GM23338 (cell line): ENCODE results near the gene IFITM10. TPM values are rescaled to one million over a fixed set of nuclear protein-coding genes. Genes with fewer than 3 reads are reported as not detected.

ENCODE experiments used
- ATAC-seq: fragments of 200-7000 bp; cut with Tn5 transposase; 3 replicates; pipeline ENCODE4 v1.9.1; 2020
- DNase-seq: peaks from one replicate; pipeline ENCODE4 v3.0.0-alpha.2; 2015; ENCODE audit warnings: low spot score
- H2AFZ ChIP-seq: fragments of 200-600 bp; sonication (generic); 2 replicates; pipeline ENCODE4 v1.8.0; 2016; ENCODE audit warnings: antibody characterized with exemption, mild to moderate bottlenecking, moderate library complexity
- H3F3A ChIP-seq: fragments of 200-600 bp; sonication (generic); replicated peaks from 2 replicates; pipeline ENCODE4 v1.8.0; 2017; ENCODE audit warnings: antibody characterized with exemption, mixed run types, low read depth
- H3K27ac ChIP-seq: fragments of 200-600 bp; sonication (generic); 2 replicates; pipeline ENCODE4 v1.6.1; 2016; ENCODE audit warnings: low read depth
- H3K27me3 ChIP-seq: fragments of 200-600 bp; sonication (generic); 2 replicates; pipeline ENCODE4 v1.8.0; 2016; ENCODE audit warnings: mild to moderate bottlenecking, mixed run types, moderate library complexity; ENCODE audit not compliant: insufficient read depth
- H3K36me3 ChIP-seq: fragments of 200-600 bp; sonication (generic); 2 replicates; pipeline ENCODE4 v1.8.0; 2016; ENCODE audit warnings: mild to moderate bottlenecking; ENCODE audit not compliant: insufficient read depth
- H3K4me1 ChIP-seq: fragments of 200-600 bp; sonication (generic); 2 replicates; pipeline ENCODE4 v1.8.0; 2016; ENCODE audit warnings: mild to moderate bottlenecking, moderate library complexity; ENCODE audit not compliant: insufficient read depth
- H3K4me2 ChIP-seq: fragments of 200-600 bp; sonication (generic); 2 replicates; pipeline ENCODE4 v1.7.1; 2017; ENCODE audit warnings: mixed run types
- H3K4me3 ChIP-seq: fragments of 200-600 bp; sonication (generic); 2 replicates; pipeline ENCODE4 v1.6.1; 2016; ENCODE audit warnings: mixed run types
- H3K79me2 ChIP-seq: fragments of 200-600 bp; sonication (generic); replicated peaks from 2 replicates; pipeline ENCODE4 v1.8.0; 2017; ENCODE audit warnings: mild to moderate bottlenecking; ENCODE audit not compliant: insufficient read depth
- H3K9me2 ChIP-seq: fragments of 200-600 bp; sonication (generic); 2 replicates; pipeline ENCODE4 v1.8.0; 2017; ENCODE audit not compliant: insufficient read depth
- H4K20me1 ChIP-seq: fragments of 200-600 bp; sonication (generic); replicated peaks from 2 replicates; pipeline ENCODE4 v1.8.0; 2017; ENCODE audit warnings: mild to moderate bottlenecking; ENCODE audit not compliant: insufficient read depth
- H3K27ac Mint-ChIP-seq: 2 replicates; pipeline ENCODE4 v1.8.0; 2020; ENCODE audit warnings: inconsistent platforms, mild to moderate bottlenecking, moderate library complexity, mixed read lengths
- H3K27me3 Mint-ChIP-seq: 3 replicates; pipeline ENCODE4 v1.8.0; 2022; ENCODE audit warnings: low read depth, mild to moderate bottlenecking, moderate library complexity, mixed read lengths, inconsistent platforms; ENCODE audit not compliant: insufficient read depth, poor library complexity
- H3K36me3 Mint-ChIP-seq: 3 replicates; pipeline ENCODE4 v1.8.0; 2021; ENCODE audit warnings: low read depth, mild to moderate bottlenecking, inconsistent platforms, moderate library complexity, mixed read lengths
- H3K4me1 Mint-ChIP-seq: 3 replicates; pipeline ENCODE4 v1.8.0; 2020; ENCODE audit warnings: mild to moderate bottlenecking, inconsistent platforms, mixed read lengths
- H3K4me3 Mint-ChIP-seq: 3 replicates; pipeline ENCODE4 v1.8.0; 2021; ENCODE audit warnings: moderate library complexity, mild to moderate bottlenecking, inconsistent platforms, mixed read lengths
- H3K9me3 Mint-ChIP-seq: 3 replicates; pipeline ENCODE4 v1.8.0; 2020; ENCODE audit warnings: moderate library complexity, mild to moderate bottlenecking, inconsistent platforms, mixed read lengths
- CREB1 ChIP-seq: fragments of 250-450 bp; sonication (Bioruptor Pico); IDR thresholded peaks from 2 replicates; pipeline ENCODE4 v1.5.0; 2020; ENCODE audit warnings: low read depth, mild to moderate bottlenecking, moderate library complexity
- CTCF ChIP-seq, 2 experiments: fragments of 200-600 bp in 1 of 2; sonication (generic) in 1 of 2; conservative IDR thresholded peaks; 2 replicates each; pipeline versions ENCODE4 v1.5.1 to v1.6.1; 2016 to 2017; ENCODE audit warnings: antibody characterized with exemption in 2 of 2, low read depth in 2 of 2, mild to moderate bottlenecking in 2 of 2, moderate library complexity in 1 of 2
- EZH2 ChIP-seq: fragments of 200-600 bp; sonication (generic); IDR thresholded peaks from one replicate; pipeline ENCODE4 v1.8.0; 2017; ENCODE audit warnings: antibody characterized with exemption, mild to moderate bottlenecking, low read depth; ENCODE audit not compliant: unreplicated experiment
- EZH2phosphoT487 ChIP-seq: fragments of 200-600 bp; sonication (generic); IDR thresholded peaks from one replicate; pipeline ENCODE4 v1.8.1; 2018; ENCODE audit warnings: antibody characterized with exemption; ENCODE audit not compliant: unreplicated experiment
- JUNB ChIP-seq: IDR thresholded peaks from one replicate; pipeline ENCODE4 v1.6.1; 2016; ENCODE audit warnings: antibody characterized with exemption; ENCODE audit not compliant: unreplicated experiment
- NANOG ChIP-seq: IDR thresholded peaks from 2 replicates; pipeline ENCODE4 v1.6.1; 2016; ENCODE audit warnings: antibody characterized with exemption, borderline replicate concordance
- POLR2AphosphoS5 ChIP-seq: IDR thresholded peaks from 2 replicates; pipeline ENCODE4 v1.6.1; 2016; ENCODE audit warnings: antibody characterized with exemption, low read depth
- STAT1 ChIP-seq: IDR thresholded peaks from one replicate; pipeline ENCODE4 v1.6.1; 2016; ENCODE audit warnings: antibody characterized with exemption; ENCODE audit not compliant: unreplicated experiment
- ZNF114 ChIP-seq: fragments of 250-450 bp; sonication (Bioruptor Pico); IDR thresholded peaks from 2 replicates; pipeline ENCODE4 v1.5.0; 2020; ENCODE audit warnings: mild to moderate bottlenecking, moderate library complexity
- ZNF331 ChIP-seq: fragments of 250-450 bp; sonication (Bioruptor Pico); IDR thresholded peaks from 2 replicates; pipeline ENCODE4 v1.5.0; 2020; ENCODE audit warnings: low read depth, mild to moderate bottlenecking, moderate library complexity
- polyA plus RNA-seq: library from polyadenylated mRNA; unstranded; fragments of >200 nt; fragmentation: Nextera tagmentation; extraction: Ambion mirVana; gene quantifications from 2 replicates; pipeline ENCODE4 v1.2.1, GENCODE V29; 2016
- total RNA-seq: library from RNA; depleted of rRNA; stranded (reverse); fragments of >200 nt; shearing (Covaris generic); gene quantifications from 2 replicates; pipeline ENCODE4 v1.2.3, GENCODE V29; 2014
- TF ChIP-seq, protein P1 (sequence below): IDR thresholded peaks from one replicate; pipeline ENCODE4 v1.6.1; 2018; ENCODE audit warnings: antibody characterized with exemption; ENCODE audit not compliant: unreplicated experiment
- TF ChIP-seq, protein P2 (sequence below): IDR thresholded peaks from 2 replicates; pipeline ENCODE4 v1.6.1; 2016; ENCODE audit warnings: antibody characterized with exemption

The IFITM10 gene
- total and polyA plus RNA-seq, 2 experiments from 2014 or later: 0.06 TPM; not detected in 1

- TF ChIP-seq, protein P1, sequence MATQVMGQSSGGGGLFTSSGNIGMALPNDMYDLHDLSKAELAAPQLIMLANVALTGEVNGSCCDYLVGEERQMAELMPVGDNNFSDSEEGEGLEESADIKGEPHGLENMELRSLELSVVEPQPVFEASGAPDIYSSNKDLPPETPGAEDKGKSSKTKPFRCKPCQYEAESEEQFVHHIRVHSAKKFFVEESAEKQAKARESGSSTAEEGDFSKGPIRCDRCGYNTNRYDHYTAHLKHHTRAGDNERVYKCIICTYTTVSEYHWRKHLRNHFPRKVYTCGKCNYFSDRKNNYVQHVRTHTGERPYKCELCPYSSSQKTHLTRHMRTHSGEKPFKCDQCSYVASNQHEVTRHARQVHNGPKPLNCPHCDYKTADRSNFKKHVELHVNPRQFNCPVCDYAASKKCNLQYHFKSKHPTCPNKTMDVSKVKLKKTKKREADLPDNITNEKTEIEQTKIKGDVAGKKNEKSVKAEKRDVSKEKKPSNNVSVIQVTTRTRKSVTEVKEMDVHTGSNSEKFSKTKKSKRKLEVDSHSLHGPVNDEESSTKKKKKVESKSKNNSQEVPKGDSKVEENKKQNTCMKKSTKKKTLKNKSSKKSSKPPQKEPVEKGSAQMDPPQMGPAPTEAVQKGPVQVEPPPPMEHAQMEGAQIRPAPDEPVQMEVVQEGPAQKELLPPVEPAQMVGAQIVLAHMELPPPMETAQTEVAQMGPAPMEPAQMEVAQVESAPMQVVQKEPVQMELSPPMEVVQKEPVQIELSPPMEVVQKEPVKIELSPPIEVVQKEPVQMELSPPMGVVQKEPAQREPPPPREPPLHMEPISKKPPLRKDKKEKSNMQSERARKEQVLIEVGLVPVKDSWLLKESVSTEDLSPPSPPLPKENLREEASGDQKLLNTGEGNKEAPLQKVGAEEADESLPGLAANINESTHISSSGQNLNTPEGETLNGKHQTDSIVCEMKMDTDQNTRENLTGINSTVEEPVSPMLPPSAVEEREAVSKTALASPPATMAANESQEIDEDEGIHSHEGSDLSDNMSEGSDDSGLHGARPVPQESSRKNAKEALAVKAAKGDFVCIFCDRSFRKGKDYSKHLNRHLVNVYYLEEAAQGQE: no peak
- TF ChIP-seq CTCF (conservative IDR thresholded peaks at IDR 0.05; ENCODE audit: low read depth in 2 of 2) (no peak), POLR2AphosphoS5 (no peak), JUNB (no peak), ZNF331 (no peak), ZNF114 (CRISPR knock-in tag) (no peak)
These were observed 17.2 kb downstream of the IFITM10 start (continued) for GRCh38 chr11:1733009-1733715.

GRCh38 chr11:1732418-1733008, 17.9 kb downstream of the IFITM10 start:
- Mint-ChIP-seq H3K4me1 (no peaks in the 10 kb centered on the region; the same call in 2 of the 3 replicates), H3K27ac (no peak overlapping the region), H3K4me3 (no peak overlapping the region), H3K9me3 (peaks cover 10% of the 10 kb centered on the region), H3K36me3 (no peaks in the 10 kb centered on the region), H3K27me3 (peaks cover 15% of the 10 kb centered on the region)
- no peak for DNase-seq
- Histone ChIP-seq H3K4me1 (no peaks in the 10 kb centered on the region), H3K79me2 (no peaks in the 10 kb centered on the region), H3K9me2 (no peaks in the 10 kb centered on the region; the same call in 1 of the 2 replicates), H3K27ac (no peak overlapping the region), H3F3A (peaks cover 8% of the 10 kb centered on the region; the same call in 1 of the 2 replicates), H4K20me1 (no peaks in the 10 kb centered on the region), H3K4me3 (no peak overlapping the region), H2AFZ (no peak overlapping the region), H3K36me3 (no peaks in the 10 kb centered on the region), H3K27me3 (no peaks in the 10 kb centered on the region; the same call in 1 of the 2 replicates), H3K4me2 (no peak overlapping the region)
- ATAC-seq: no peak
- TF ChIP-seq, protein P1: no peak
- TF ChIP-seq POLR2AphosphoS5: no peak
- no peak for TF ChIP-seq CTCF (conservative IDR thresholded peaks at IDR 0.05; ENCODE audit: low read depth in 2 of 2)
- TF ChIP-seq, protein P2, sequence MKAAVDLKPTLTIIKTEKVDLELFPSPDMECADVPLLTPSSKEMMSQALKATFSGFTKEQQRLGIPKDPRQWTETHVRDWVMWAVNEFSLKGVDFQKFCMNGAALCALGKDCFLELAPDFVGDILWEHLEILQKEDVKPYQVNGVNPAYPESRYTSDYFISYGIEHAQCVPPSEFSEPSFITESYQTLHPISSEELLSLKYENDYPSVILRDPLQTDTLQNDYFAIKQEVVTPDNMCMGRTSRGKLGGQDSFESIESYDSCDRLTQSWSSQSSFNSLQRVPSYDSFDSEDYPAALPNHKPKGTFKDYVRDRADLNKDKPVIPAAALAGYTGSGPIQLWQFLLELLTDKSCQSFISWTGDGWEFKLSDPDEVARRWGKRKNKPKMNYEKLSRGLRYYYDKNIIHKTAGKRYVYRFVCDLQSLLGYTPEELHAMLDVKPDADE: no peak
- TF ChIP-seq EZH2phosphoT487: no peak
- TF ChIP-seq NANOG: no peak
- no peak for TF ChIP-seq STAT1
- no peak for TF ChIP-seq CREB1 (CRISPR knock-in tag)
- TF ChIP-seq EZH2: no peak
- TF ChIP-seq ZNF114 (CRISPR knock-in tag): no peak
- no peak for TF ChIP-seq ZNF331
- no peak for TF ChIP-seq JUNB
